ENCODE data around the gene CSNK2A1. TPM values are rescaled to one million over a fixed set of nuclear protein-coding genes. Genes with fewer than 3 reads are reported as not detected.

The CSNK2A1 gene
- total RNA-seq = 10 to 100 TPM; 83.9 to 90.7 TPM

DNA sequence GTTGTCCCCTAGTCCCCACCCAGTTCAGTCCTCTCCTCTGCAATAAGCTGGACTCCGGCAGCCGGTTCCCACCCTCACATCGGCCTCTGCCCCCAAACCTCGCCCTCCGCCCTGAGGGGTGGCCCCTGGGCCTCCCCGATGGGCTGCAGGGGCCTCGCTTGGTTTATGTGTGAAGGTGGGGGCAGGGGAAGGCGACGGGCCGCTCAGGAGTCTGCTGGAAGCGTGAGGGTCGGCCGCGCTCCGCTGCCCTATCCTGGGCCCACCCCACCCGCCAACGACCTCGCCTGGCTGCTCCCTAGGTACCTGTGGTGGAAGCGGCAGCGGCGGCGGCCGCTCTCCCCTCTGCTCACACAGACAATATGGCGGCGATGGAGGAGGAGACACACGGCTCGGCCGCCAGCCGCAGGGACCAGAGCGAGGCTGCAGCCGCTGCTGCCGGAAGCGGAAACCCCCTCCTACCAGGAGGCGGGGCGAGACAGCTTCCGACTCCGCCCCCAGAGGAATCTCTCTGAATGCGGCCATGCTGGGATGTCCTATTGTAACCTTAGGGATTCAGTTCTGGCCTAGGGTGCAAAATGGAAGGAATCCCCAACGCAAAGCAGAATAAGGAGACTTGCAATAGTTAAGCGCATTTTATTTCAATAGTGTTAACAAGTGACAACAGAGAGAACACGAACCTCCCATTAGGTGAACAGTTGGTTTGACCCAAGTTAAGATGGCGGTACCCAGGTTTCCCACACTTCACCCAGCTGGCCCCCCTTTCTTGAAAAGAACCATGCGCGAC is at the start of gene CSNK2A1:
Gene CSNK2A1 (minus strand): TSS at position 422 of the 784 bp plus-strand sequence. CDS start 35,239 bp downstream, outside the sequence.
- H3K4me3 ChIP-seq = peak within 1 kb of the TSS; percentile 100
- H3K4me1 ChIP-seq (ENCODE audit: control insufficient read depth in 1 of 2, low read depth in 2 of 2) = peaks cover 30 to 48% of the 10 kb centered on the region in 2 donors
- H3K9me3 ChIP-seq = no peaks in the 10 kb centered on the region
- TF ChIP-seq, protein P1, sequence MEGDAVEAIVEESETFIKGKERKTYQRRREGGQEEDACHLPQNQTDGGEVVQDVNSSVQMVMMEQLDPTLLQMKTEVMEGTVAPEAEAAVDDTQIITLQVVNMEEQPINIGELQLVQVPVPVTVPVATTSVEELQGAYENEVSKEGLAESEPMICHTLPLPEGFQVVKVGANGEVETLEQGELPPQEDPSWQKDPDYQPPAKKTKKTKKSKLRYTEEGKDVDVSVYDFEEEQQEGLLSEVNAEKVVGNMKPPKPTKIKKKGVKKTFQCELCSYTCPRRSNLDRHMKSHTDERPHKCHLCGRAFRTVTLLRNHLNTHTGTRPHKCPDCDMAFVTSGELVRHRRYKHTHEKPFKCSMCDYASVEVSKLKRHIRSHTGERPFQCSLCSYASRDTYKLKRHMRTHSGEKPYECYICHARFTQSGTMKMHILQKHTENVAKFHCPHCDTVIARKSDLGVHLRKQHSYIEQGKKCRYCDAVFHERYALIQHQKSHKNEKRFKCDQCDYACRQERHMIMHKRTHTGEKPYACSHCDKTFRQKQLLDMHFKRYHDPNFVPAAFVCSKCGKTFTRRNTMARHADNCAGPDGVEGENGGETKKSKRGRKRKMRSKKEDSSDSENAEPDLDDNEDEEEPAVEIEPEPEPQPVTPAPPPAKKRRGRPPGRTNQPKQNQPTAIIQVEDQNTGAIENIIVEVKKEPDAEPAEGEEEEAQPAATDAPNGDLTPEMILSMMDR (IDR thresholded peaks at IDR 0.05) = no peak
- ATAC-seq (ENCODE audit: insufficient number of reproducible peaks, low FRiP score, low read depth) = peak; percentile 99
- H3K36me3 ChIP-seq = no peaks in the 10 kb centered on the region
- no peaks in the 10 kb centered on the region for H3K27me3 ChIP-seq (replicated peaks; ENCODE audit: insufficient read depth)
- DNase-seq (ENCODE audit: low spot score) = peak; percentile 75
- peak within 1 kb of the TSS; percentile 81 to 86 for H3K27ac ChIP-seq

DNA sequence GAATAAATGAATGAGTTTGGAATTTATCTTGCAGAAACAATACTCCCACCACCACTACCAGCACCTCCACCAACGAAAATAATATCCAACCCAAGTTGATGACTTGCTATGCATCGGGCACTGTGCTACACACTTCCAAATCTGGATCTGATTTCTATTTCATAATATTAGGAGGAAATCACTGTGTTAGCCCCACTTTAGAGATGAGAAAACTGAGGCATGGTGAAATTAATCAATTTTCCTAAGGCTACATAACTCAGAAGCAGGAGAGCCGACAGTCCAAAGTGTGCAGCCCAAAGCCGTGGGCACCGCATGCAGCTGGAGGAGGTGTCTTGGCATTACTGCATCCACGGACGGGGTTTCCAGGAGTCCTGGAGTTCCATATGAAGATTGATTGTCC is 48.9 kb upstream of the CSNK2A1 start:
- no peaks in the 10 kb centered on the region for H3K36me3 ChIP-seq
- no peak overlapping the region for H3K27ac ChIP-seq
- DNase-seq (ENCODE audit: low spot score) (no peak), ATAC-seq (ENCODE audit: insufficient number of reproducible peaks, low FRiP score, low read depth) (no peak)
- H3K9me3 ChIP-seq = no peaks in the 10 kb centered on the region
- H3K4me3 ChIP-seq = no peak overlapping the region
- H3K4me1 ChIP-seq (ENCODE audit: control insufficient read depth in 1 of 2, low read depth in 2 of 2) = peaks cover 0 to 5% of the 10 kb centered on the region in 2 donors
- TF ChIP-seq, protein P1 (IDR thresholded peaks at IDR 0.05) = no peak
- no peaks in the 10 kb centered on the region for H3K27me3 ChIP-seq (replicated peaks; ENCODE audit: insufficient read depth)

DNA sequence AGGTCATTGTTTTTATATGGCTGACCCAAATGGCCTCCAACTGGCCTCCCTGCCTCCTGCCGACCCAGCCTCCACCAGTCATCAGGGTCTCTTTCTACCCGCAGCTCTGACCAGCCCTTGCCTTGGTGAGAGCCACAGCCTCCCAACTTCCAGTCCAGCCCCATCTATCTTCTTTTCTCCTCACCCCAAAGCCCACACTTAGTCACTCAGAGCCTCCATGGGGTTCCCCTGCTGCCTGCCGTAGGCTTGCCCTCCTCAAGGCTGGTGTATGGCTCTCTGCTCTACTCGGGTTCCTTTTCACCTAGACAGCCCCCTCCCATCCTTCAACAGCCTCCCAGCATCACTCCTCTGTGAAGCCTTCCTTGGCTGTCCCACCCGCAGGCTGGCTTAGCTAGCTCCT is 48.4 kb upstream of the CSNK2A1 start:
- no peak for DNase-seq (ENCODE audit: low spot score)
- H3K9me3 ChIP-seq = no peaks in the 10 kb centered on the region
- H3K27me3 ChIP-seq (replicated peaks; ENCODE audit: insufficient read depth) = no peaks in the 10 kb centered on the region
- no peak overlapping the region for H3K4me3 ChIP-seq
- TF ChIP-seq, protein P1 (IDR thresholded peaks at IDR 0.05) = no peak
- H3K4me1 ChIP-seq (ENCODE audit: control insufficient read depth in 1 of 2, low read depth in 2 of 2) = peaks cover 0 to 5% of the 10 kb centered on the region in 2 donors
- H3K27ac ChIP-seq = no peak overlapping the region
- ATAC-seq (ENCODE audit: insufficient number of reproducible peaks, low FRiP score, low read depth) = no peak
- no peaks in the 10 kb centered on the region for H3K36me3 ChIP-seq

DNA sequence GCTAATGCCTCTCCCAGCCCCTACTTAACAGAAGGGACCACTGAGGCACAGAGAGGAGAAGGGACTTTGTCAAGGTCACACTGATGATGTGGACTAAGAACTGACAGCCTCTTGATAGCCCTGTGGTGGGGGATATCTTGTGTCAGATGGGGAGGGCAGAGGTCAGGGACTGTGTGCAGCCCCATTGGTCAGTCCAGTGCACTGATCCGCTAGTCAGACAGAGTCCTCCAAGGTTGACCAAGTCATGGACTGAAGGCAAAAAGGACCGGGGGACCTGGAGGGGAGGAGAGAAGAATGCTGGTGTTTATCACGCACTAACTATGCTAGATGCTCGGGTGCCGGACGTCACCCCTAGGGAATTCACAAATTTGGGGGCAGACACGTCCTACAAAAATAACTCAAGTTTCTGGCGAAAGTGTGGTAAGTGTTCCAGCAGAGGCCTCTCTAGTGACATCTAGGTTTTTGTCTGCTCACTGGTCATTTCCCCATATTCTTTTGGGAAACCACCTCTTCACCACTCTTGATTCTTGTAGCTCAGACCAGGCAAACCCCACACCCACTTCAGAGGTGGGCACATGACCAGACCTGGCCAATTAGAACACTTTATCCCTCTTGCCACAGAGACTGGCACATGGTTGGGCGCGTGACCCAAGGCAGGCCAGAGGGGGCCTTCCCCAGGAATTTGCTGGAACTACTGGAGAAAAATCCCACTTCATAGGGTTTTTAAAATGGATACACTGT is 45.5 kb upstream of the CSNK2A1 start:
- no peak overlapping the region for H3K27ac ChIP-seq
- ATAC-seq (ENCODE audit: insufficient number of reproducible peaks, low FRiP score, low read depth) (no peak), DNase-seq (ENCODE audit: low spot score) (no peak)
- H3K4me1 ChIP-seq (ENCODE audit: control insufficient read depth in 1 of 2, low read depth in 2 of 2) = peaks cover 0 to 5% of the 10 kb centered on the region in 2 donors
- no peaks in the 10 kb centered on the region for H3K9me3 ChIP-seq
- no peaks in the 10 kb centered on the region for H3K36me3 ChIP-seq
- no peak overlapping the region for H3K4me3 ChIP-seq
- TF ChIP-seq, protein P1 (IDR thresholded peaks at IDR 0.05) = no peak
- no peaks in the 10 kb centered on the region for H3K27me3 ChIP-seq (replicated peaks; ENCODE audit: insufficient read depth)

DNA sequence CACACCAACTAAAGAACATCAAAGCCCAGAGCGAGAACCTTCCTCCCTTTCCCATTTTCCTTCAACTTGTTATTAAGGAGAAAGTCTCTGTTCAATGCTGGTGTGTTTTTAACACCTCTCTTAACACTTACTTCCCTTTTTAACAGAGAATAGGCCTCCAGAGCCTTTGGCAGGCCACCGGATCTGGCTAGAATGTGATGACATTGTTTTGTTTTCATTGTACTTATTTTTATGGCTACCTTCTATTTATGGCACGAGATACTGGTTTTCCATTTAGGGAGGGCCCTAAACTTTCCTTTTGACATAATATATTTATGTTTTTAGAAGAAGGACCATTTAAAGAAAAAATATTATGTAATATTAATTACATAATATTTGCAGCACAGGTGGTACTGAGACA is 44.9 kb upstream of the CSNK2A1 start:
- no peak for ATAC-seq (ENCODE audit: insufficient number of reproducible peaks, low FRiP score, low read depth)
- Histone ChIP-seq H3K36me3 (no peaks in the 10 kb centered on the region), H3K27ac (no peak overlapping the region), H3K4me3 (no peak overlapping the region), H3K27me3 (replicated peaks; ENCODE audit: insufficient read depth) (no peaks in the 10 kb centered on the region), H3K4me1 (ENCODE audit: control insufficient read depth in 1 of 2, low read depth in 2 of 2) (peaks cover 0 to 5% of the 10 kb centered on the region in 2 donors), H3K9me3 (no peaks in the 10 kb centered on the region)
- TF ChIP-seq, protein P1 (IDR thresholded peaks at IDR 0.05) = no peak
- no peak for DNase-seq (ENCODE audit: low spot score)

Measured in thoracic aorta (tissue), 2 donors.